HPDE6-E6E7 (cell line): ENCODE data around the gene AFF4.
"Not testable (repeated sequence)": the region's sequence is repeated elsewhere in the genome, so short reads cannot be mapped to it uniquely, and the experiment has no call there.

ENCODE experiments used
- DNase-seq: peaks from one replicate; pipeline ENCODE4 v3.0.0; 2011; ENCODE audit warnings: missing footprints; ENCODE audit errors: extremely low spot score

Gene AFF4

GRCh38 chr5:132953710-132954109, 9.7 kb downstream of the AFF4 start:
- no peak for DNase-seq

GRCh38 chr5:132952829-132953228, 10.6 kb downstream of the AFF4 start:
- DNase-seq: no peak

- DNase-seq: no peak
Observed at GRCh38 chr5:132951897-132952296, 11.5 kb downstream of the AFF4 start.

DNA sequence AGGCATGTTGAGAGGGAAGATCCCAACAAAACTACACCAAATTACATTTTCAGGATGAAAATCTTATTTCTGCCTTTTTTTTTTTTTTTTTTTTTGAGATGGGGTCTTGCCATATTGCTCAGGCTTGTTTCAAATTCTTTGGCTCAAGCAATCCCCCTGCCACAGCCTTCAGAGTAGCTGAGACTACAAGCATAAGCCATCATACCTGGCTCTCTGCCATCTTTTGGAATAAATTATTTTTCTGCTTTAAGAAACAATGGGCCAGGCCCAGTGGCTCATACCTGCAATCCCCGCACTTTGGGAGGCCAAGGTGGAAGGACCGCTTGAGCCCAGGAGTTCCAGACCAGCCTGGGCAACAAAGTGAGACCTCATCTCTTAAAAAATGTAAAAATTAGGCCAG, 14.3 kb downstream of the AFF4 start:
- no peak for DNase-seq

- no peak for DNase-seq
Observed at GRCh38 chr5:132947671-132948070, 15.8 kb downstream of the AFF4 start.

- not testable (repeated sequence) for DNase-seq
Observed at GRCh38 chr5:132945315-132945714, 18.1 kb downstream of the AFF4 start.

- no peak for DNase-seq
Observed at GRCh38 chr5:132943362-132944022, 19.9 kb downstream of the AFF4 start.

- DNase-seq: no peak
Observed at GRCh38 chr5:132941331-132941730, 22.1 kb downstream of the AFF4 start.

DNA sequence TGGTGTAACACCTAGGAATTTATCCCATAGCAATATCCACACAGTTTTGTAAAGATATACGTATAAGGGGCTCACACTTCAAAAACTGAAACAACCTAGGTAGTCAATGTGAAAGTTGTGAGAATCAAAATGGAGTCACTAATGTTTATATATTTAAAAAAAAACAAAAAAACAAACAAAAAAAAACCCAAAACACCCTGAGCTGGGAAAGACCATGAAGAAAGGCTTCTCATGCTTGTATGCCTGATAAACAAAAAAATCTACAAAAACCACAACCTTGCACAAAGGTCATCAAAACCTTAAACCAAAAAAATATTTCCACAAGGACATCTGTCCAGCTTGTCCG, 35.4 kb downstream of the AFF4 start:
- DNase-seq: no peak

DNA sequence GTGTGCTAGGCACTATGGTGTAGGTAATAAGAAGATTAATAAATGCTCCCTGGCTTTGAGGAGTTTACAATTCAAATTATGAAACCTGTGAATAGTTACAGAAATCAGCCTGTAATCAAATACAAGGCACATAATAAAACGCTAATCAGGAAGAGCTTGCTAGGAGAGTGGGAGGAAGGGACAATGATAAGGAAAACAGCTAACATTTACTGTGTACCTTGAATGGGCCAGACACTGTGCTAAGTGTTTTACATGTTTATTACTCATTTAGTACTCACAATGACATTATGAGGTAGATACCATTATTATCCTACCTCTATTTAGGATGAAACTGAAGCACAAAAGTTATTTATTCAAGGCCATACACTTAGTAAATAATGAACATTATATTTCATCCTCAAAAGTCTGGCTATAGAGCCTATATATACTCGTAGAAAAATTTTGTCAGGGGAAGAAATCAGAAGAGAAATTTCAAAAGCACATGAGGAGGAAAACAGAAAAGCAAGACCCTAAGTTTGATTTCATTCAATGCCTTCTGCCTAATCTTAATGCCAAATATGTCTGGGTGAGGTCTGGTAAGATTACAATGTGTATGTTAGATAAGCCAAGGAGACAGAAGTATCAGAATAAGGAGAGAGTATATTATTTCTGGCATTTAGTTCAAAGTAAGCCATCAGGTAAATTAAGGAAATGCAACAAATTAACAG, 35.9 kb downstream of the AFF4 start:
- no peak for DNase-seq

DNA sequence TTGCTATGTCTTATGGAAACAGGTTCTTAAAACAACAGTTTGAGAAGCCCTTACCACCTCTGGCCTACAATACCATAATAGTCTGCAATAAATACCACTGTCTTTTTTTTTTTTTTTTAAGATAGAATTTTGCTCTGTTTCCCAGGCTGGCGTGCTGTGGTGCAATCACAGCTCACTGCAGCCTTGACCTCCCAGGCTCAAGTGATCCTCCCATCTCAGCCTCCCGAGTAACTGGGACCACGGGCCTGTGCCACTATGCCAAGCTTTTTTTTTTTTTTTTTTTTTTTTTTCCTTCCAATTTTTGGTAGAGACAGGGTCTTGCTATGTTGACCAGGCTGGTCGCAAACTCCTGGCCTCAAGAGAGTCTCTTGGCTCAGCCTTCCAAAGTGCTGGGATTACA, 37.0 kb downstream of the AFF4 start:
- no peak for DNase-seq

- DNase-seq: no peak
Observed at GRCh38 chr5:132916086-132916485, 47.3 kb downstream of the AFF4 start.

GRCh38 chr5:132915681-132916080, 47.8 kb downstream of the AFF4 start:
- no peak for DNase-seq

DNA sequence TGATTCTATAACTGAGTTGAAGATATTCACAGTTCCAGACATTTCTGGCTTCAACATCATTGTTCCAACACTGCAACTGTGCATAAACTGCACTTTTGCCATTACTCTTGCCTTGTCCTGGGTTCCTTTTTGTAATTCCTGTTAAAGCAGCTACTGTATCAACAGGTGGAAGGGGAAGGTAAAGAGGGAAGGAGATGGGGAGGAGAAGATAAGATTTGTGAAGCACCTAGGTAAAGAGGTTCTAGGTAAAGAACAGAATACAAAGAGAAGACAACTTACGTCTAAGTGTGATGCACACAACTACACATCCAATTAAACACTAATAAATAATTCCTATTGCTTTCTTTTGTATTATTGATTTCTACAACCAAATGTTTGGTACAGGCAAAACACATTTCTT, 53.7 kb downstream of the AFF4 start:
- DNase-seq: no peak

DNA sequence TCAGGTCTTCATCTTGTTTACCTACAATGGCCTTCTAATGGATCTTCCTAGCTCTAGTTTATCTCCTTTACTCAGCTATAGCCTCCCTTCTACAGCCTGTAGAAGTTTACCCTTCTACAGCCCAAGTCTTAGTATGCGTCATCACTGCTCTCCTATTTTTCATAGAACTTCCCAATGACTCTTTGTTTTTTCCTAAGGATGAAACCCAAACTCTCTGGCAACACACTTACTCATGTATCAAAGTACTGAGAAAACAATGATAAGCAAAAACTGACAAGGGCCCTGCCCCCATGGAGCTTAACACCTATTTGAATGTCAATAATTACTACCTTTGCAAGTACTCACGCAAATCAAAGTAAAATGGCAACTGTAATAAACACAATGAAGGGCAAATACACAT, 56.3 kb downstream of the AFF4 start:
- no peak for DNase-seq

- DNase-seq: no peak
Observed at GRCh38 chr5:132905938-132906337, 57.5 kb downstream of the AFF4 start.

DNA sequence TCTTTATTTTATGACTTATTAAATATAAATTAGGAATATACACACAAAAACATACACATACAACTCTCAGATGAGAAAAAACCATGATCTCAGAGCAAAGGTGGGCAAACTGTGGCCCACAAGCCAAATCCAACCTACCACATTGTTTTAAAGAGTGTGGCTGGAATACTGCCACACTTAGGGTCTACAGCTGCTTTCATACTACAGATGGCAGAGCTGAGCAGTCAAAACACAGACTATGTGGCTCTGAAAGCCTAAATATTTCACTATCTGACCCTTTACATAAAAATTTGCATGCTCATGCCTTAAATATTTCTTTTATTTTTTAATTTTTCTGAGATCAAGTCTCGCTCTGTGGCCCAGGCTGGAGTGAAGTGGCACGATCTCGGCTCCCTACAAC, 61.7 kb downstream of the AFF4 start:
- DNase-seq: no peak

DNA sequence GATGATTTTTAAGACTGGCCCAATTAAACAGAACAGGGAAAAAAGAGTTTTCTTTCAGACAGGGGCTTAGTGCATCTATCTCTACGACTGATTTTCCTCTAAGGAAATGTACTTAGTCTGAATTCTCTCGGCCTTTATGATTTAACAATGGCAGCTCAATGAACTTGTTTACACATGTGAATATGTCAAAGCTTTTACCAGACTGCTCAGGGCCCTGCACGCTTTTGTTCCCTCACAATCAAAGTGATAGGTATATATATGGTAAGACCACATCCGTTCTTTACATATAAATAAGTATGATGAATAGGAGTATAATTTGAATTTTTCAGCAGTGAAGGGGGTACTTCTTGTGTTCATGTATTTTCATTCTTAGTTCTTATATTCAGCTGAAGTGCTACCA, 62.4 kb downstream of the AFF4 start:
- DNase-seq: no peak

DNA sequence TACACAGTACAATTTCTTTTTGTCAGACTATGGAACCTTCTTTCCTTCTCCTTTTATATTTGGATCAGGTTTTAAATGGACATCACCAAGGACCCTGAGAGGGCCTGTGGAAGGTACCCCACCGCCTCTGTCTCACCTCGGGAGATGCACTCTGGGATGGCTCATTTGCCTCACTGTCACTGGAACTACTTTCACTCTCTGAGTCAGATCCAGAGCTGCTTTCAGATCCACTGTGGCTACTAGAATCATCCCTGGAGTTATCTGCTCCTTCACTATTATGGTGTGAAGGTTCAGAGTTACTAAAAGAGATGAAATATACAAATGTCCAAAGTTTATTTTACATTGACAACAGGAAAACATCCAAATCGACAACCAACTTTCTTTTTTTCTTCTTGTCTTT, 65.3 kb downstream of the AFF4 start:
- DNase-seq: no peak

GRCh38 chr5:132896685-132897084, 66.7 kb downstream of the AFF4 start:
- no peak for DNase-seq

DNA sequence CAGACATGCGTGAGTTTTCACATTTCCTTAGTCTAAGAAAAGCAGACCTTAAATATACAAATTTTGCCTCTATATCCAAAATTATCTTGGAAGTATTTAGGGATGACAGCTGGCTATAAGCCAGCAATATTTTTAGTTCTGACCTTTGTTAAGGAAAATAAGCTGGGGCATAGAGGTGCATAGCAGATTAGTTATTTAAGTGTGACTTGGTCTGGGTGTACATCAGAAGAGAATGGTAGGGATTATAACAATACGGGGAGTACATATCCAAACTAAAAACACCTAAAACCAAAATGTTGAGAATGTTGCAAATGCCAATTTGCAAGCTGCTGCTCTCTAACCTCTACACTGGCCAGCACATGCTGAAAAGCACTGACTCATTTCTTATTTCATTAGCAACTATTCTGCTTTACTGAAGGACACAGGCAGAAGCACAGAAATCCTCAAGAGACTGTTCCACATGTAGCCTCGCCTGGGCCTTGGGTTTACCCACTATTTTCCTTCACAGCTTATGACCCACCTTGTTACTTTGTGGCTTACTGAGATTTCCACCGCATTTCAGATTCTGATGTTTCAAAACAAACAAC, 67.6 kb downstream of the AFF4 start:
- DNase-seq: no peak

GRCh38 chr5:132890817-132891216, 72.6 kb downstream of the AFF4 start:
- no peak for DNase-seq

DNA sequence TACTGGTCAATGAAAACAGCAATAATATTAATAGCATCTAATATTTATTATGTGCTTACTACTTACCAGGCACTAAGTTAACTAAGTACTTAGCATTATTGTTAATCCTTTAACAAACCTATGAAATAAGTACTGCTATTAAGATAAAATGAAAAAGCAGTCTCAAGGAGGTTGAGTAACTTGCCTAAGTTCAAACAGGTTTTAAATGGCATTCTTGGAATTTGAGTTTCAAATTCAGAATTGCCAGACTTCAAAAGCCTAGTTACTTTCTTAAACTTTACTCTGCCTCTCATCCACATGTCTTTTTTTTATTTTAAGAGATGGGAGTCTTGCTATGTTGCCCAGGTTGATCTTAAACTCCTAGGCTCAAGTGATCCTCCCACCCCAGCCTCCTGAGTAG, 73.9 kb downstream of the AFF4 start:
- DNase-seq: no peak
